ENCODE data around the gene DPH2. TPM values are rescaled to one million over a fixed set of nuclear protein-coding genes. Genes with fewer than 3 reads are reported as not detected.
A peak's percentile ranks its signal among the peaks of the same experiment; 100 is the strongest.

Gene DPH2
- total RNA-seq, 2 donors from 2014 or later, result 20.5 to 23.0 TPM

DNA sequence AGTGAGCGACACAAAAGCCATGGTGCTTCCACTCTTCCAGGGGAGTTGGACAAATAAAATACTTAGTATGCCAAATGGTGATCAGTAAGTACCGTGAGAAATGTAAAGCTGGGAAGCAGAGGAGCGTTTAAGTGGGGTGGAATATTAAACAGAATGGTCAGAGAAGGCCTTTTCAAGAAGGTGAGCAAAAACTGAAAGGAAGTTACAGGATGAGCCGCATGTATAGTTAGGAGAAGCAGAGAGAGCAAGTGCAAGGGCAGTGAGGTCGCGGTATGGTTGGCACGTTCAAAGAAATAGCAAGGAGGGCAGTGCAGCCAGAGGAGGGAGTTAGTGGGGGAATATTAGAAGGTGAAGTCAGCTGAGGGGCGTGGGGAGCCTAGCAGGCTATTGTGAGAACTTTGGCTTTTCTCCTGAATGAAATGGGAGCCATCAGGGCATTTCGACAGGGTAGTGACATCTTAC is 4.2 kb downstream of the DPH2 start:
- H3K4me3 ChIP-seq, result peak overlapping the region; percentile 96
- peaks cover 3 to 57% of the 10 kb centered on the region in 2 donors for H3K4me1 ChIP-seq
- TF ChIP-seq, protein P1, sequence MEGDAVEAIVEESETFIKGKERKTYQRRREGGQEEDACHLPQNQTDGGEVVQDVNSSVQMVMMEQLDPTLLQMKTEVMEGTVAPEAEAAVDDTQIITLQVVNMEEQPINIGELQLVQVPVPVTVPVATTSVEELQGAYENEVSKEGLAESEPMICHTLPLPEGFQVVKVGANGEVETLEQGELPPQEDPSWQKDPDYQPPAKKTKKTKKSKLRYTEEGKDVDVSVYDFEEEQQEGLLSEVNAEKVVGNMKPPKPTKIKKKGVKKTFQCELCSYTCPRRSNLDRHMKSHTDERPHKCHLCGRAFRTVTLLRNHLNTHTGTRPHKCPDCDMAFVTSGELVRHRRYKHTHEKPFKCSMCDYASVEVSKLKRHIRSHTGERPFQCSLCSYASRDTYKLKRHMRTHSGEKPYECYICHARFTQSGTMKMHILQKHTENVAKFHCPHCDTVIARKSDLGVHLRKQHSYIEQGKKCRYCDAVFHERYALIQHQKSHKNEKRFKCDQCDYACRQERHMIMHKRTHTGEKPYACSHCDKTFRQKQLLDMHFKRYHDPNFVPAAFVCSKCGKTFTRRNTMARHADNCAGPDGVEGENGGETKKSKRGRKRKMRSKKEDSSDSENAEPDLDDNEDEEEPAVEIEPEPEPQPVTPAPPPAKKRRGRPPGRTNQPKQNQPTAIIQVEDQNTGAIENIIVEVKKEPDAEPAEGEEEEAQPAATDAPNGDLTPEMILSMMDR (IDR thresholded peaks at IDR 0.05), result no peak
- H3K27me3 ChIP-seq, result no peaks in the 10 kb centered on the region
- H3K27ac ChIP-seq, result peak overlapping the region; percentile 95 to 97
- peaks cover 28% of the 10 kb centered on the region for H3K36me3 ChIP-seq
- H3K9me3 ChIP-seq, result no peaks in the 10 kb centered on the region
- no peak for DNase-seq (ENCODE audit: low spot score)

- H3K27ac ChIP-seq, result peak within 1 kb of the TSS; percentile 95 to 97
- peaks cover 28% of the 10 kb centered on the region for H3K36me3 ChIP-seq
- H3K4me3 ChIP-seq, result peak within 1 kb of the TSS; percentile 96
- peaks cover 3 to 57% of the 10 kb centered on the region in 2 donors for H3K4me1 ChIP-seq
- DNase-seq (ENCODE audit: low spot score), result peak; percentile 98
- TF ChIP-seq, protein P1 (IDR thresholded peaks at IDR 0.05), result peak in 1 of 2 donors; percentile 46
- no peaks in the 10 kb centered on the region for H3K27me3 ChIP-seq
- H3K9me3 ChIP-seq, result no peaks in the 10 kb centered on the region
These were observed 4.8 kb downstream of the DPH2 start, which contains the start of gene ATP6V0B for GRCh38 chr1:43974443-43975248. ATP6V0B (plus strand) TSS chr1:43974960; CDS start chr1:43975041, 81 bp downstream.

DNA sequence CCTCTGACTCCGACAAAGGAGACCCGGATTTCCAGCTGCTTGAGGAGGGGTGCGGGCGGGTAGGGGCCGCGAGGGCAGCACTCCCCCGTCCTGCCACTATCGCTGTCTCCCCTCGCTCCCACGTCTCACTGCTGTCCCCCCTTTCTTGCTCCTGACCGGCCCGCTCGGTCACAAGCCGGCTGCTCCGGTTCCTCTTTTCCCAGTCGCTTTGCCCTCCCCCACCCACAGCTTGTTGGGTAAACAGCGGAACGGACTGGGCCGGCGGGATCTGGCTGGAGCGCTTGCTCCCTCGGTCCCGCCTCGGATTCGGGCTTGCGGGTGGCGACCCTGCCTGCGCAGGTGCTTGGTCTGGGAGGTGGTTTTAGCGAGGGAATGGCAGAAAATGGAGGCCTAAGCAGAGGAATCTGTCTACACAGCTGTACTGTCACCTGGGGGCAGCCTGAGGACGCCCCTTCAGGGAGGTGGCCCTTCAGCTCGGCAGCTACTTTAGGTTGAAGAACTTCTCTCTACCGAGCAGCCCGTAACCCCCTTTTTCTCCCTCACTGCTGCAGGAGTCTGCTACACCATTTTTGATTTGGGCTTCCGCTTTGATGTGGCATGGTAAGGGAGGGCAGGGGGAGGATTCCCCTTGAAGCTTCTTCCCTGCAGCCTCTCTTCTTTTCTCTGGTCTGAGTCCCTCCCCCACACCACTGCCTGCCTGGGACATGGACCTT is 5.6 kb downstream of the DPH2 start:
- Histone ChIP-seq H3K4me3 (peak overlapping the region; percentile 96), H3K36me3 (peaks cover 28% of the 10 kb centered on the region), H3K27ac (peak overlapping the region; percentile 95 to 97), H3K27me3 (no peaks in the 10 kb centered on the region), H3K4me1 (peaks cover 3 to 60% of the 10 kb centered on the region in 2 donors), H3K9me3 (no peaks in the 10 kb centered on the region)
- TF ChIP-seq, protein P1 (IDR thresholded peaks at IDR 0.05), result no peak
- DNase-seq (ENCODE audit: low spot score), result peak; percentile 73

DNA sequence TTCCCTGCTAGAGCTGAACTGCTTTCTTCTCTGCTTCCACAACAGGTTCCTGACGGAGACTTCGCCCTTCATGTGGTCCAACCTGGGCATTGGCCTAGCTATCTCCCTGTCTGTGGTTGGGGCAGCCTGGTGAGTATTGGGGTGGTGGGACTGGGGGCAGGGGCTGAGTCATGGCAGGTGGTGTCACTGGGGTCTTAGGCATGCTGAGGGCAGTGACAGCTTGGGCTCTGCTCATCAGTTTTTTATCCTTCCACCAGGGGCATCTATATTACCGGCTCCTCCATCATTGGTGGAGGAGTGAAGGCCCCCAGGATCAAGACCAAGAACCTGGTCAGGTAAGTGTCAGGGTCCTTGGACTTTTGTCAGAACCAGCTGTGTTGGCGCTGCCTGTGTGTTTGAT is 6.2 kb downstream of the DPH2 start:
- Histone ChIP-seq H3K4me3 (peak overlapping the region; percentile 96), H3K27me3 (no peaks in the 10 kb centered on the region), H3K9me3 (no peaks in the 10 kb centered on the region), H3K36me3 (peaks cover 28% of the 10 kb centered on the region), H3K27ac (peak overlapping the region in 1 of 2 donors; percentile 95), H3K4me1 (peaks cover 3 to 54% of the 10 kb centered on the region in 2 donors)
- TF ChIP-seq, protein P1 (IDR thresholded peaks at IDR 0.05), result no peak
- DNase-seq (ENCODE audit: low spot score), result no peak

DNA sequence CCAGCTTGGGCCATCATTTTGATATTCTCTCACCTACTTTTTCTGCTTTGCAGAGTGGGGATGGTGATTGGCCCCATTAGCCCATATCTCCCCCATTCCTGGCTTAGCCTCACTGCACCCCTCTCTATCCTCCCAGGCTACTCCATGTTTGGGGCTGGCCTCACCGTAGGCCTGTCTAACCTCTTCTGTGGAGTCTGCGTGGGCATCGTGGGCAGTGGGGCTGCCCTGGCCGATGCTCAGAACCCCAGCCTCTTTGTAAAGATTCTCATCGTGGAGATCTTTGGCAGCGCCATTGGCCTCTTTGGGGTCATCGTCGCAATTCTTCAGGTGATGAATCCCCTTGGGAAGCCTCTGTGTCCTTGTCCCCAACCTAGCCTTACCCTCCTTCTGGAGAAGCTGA is 7.1 kb downstream of the DPH2 start:
- TF ChIP-seq, protein P1 (IDR thresholded peaks at IDR 0.05), result no peak
- Histone ChIP-seq H3K4me3 (no peak overlapping the region), H3K27ac (no peak overlapping the region), H3K4me1 (peaks cover 3 to 51% of the 10 kb centered on the region in 2 donors), H3K36me3 (peaks cover 23% of the 10 kb centered on the region), H3K9me3 (no peaks in the 10 kb centered on the region), H3K27me3 (no peaks in the 10 kb centered on the region)
- no peak for DNase-seq (ENCODE audit: low spot score)
